SK-N-SH (cell line): ENCODE results near the gene AP1M2. TPM values are rescaled to one million over a fixed set of nuclear protein-coding genes. Genes with fewer than 3 reads are reported as not detected.

Experiments used
- CTCF ChIA-PET: fragments of 300-600, 350-600 bp; formaldehyde crosslinking; extraction: SDS; loops from one replicate; lab custom pipeline; 2021; lab: Yijun Ruan, JAX
- POLR2A ChIA-PET: fragments of 350-600 bp; sonication (Branson Sonifier 250); formaldehyde crosslinking; extraction: SDS; loops from one replicate; lab custom pipeline; 2020; ENCODE audit warnings: antibody characterized with exemption, inconsistent platforms; lab: Yijun Ruan, JAX
- DNase-seq: peaks from one replicate; pipeline ENCODE4 v3.0.0; 2012
- H2AFZ ChIP-seq: fragments of 200-600 bp; sonication (generic); 2 replicates; pipeline ENCODE4 v1.8.1; 2016; ENCODE audit warnings: antibody characterized with exemption, mild to moderate bottlenecking, low read depth
- H3F3A ChIP-seq: fragments of 200-600 bp; sonication (generic); replicated peaks from 2 replicates; pipeline ENCODE3; 2016; ENCODE audit warnings: antibody characterized with exemption, mild to moderate bottlenecking; ENCODE audit not compliant: insufficient read depth
- H3K27ac ChIP-seq, 2 experiments: fragments of 200-500 bp in 1 of 2; fragments of 200-600 bp in 1 of 2; sonication (Bioruptor generic) in 1 of 2; sonication (generic), shearing (Covaris generic) in 1 of 2; 2 replicates each; pipeline versions ENCODE4 v1.5.1 to v1.6.1; 2014 to 2016; ENCODE audit warnings: low read depth in 2 of 2, inconsistent platforms in 1 of 2, low read length in 1 of 2, mild to moderate bottlenecking in 1 of 2, mixed read lengths in 1 of 2
- H3K27me3 ChIP-seq: fragments of 200-600 bp; sonication (generic), shearing (Covaris generic); 2 replicates; pipeline ENCODE4 v1.6.1; 2016; ENCODE audit warnings: mixed run types; ENCODE audit not compliant: insufficient read depth
- H3K36me3 ChIP-seq, 2 experiments: fragments of 200-500 bp in 1 of 2; fragments of 200-600 bp in 1 of 2; sonication (Bioruptor generic) in 1 of 2; sonication (generic) in 1 of 2; replicated peaks in 1 of 2; 2 replicates each; pipeline versions ENCODE3 to v1.5.1; 2014 to 2016; ENCODE audit warnings: low read length in 1 of 2, mild to moderate bottlenecking in 1 of 2; ENCODE audit not compliant: insufficient read depth in 2 of 2, control insufficient read depth in 1 of 2
- H3K4me1 ChIP-seq, 2 experiments: fragments of 200-500 bp in 1 of 2; fragments of 200-600 bp in 1 of 2; sonication (Bioruptor generic) in 1 of 2; sonication (generic), shearing (Covaris generic) in 1 of 2; 2 replicates each; pipeline versions ENCODE4 v1.5.1 to v1.6.1; 2014 to 2016; ENCODE audit warnings: low read depth in 1 of 2, low read length in 1 of 2, mixed run types in 1 of 2; ENCODE audit not compliant: insufficient read depth in 2 of 2, control insufficient read depth in 1 of 2
- H3K4me2 ChIP-seq: fragments of 200-600 bp; sonication (generic), shearing (Covaris generic); 2 replicates; pipeline ENCODE4 v1.6.1; 2017; ENCODE audit warnings: mixed run types
- H3K4me3 ChIP-seq, 2 experiments: fragments of 200-500 bp in 1 of 2; fragments of 200-600 bp in 1 of 2; sonication (Bioruptor generic) in 1 of 2; sonication (generic), shearing (Covaris generic) in 1 of 2; 2 replicates each; pipeline versions ENCODE4 v1.5.1 to v1.8.1; 2014 to 2016; ENCODE audit warnings: low read depth in 2 of 2, inconsistent platforms in 1 of 2, low read length in 1 of 2, mild to moderate bottlenecking in 1 of 2, mixed read lengths in 1 of 2, moderate library complexity in 1 of 2
- H3K79me2 ChIP-seq: fragments of 200-600 bp; sonication (generic); 2 replicates; pipeline ENCODE4 v1.8.1; 2017; ENCODE audit warnings: mild to moderate bottlenecking; ENCODE audit not compliant: insufficient read depth
- H3K9ac ChIP-seq: fragments of 200-600 bp; sonication (generic); 2 replicates; pipeline ENCODE4 v1.6.1; 2017; ENCODE audit warnings: mixed run types
- H3K9me2 ChIP-seq: fragments of 200-600 bp; sonication (generic); 2 replicates; pipeline ENCODE4 v1.6.1; 2017; ENCODE audit warnings: mixed run types
- H3K9me3 ChIP-seq: fragments of 200-600 bp; sonication (generic); 2 replicates; pipeline ENCODE4 v1.6.1; 2017; ENCODE audit warnings: mixed run types, mild to moderate bottlenecking, moderate library complexity
- H4K20me1 ChIP-seq: fragments of 200-600 bp; sonication (generic); 2 replicates; pipeline ENCODE4 v1.6.1; 2017; ENCODE audit warnings: mild to moderate bottlenecking, mixed run types; ENCODE audit not compliant: insufficient read depth
- ELF1 ChIP-seq: IDR thresholded peaks from 2 replicates; pipeline ENCODE4 v1.4.0; 2012
- EZH2phosphoT487 ChIP-seq: fragments of 200-600 bp; sonication (generic); IDR thresholded peaks from 2 replicates; pipeline ENCODE4 v1.6.1; 2017; ENCODE audit warnings: low read depth, mixed run types, mild to moderate bottlenecking, antibody characterized with exemption, moderate library complexity, borderline replicate concordance
- FOXJ3 ChIP-seq: sonication (generic); formaldehyde crosslinking; IDR thresholded peaks from 2 replicates; pipeline ENCODE4 v1.5.1; 2020; ENCODE audit warnings: mild to moderate bottlenecking, missing genetic modification reagents
- FOXM1 ChIP-seq: IDR thresholded peaks from 2 replicates; pipeline ENCODE4 v1.4.0; 2012; ENCODE audit warnings: low read depth, mild to moderate bottlenecking
- GABPA ChIP-seq: IDR thresholded peaks from 2 replicates; pipeline ENCODE4 v1.4.0; 2012; ENCODE audit warnings: low read depth, mild to moderate bottlenecking
- MEF2A ChIP-seq: IDR thresholded peaks from 2 replicates; pipeline ENCODE4 v1.4.0; 2012; ENCODE audit warnings: low read depth, borderline replicate concordance
- POLR2AphosphoS5 ChIP-seq: IDR thresholded peaks from 2 replicates; pipeline ENCODE4 v1.6.1; 2012; ENCODE audit warnings: low read depth, low read length
- RFX5 ChIP-seq: IDR thresholded peaks from 2 replicates; pipeline ENCODE4 v1.6.1; 2012; ENCODE audit warnings: mild to moderate bottlenecking, improper control_type of control experiment, low read length
- RXRA ChIP-seq: IDR thresholded peaks from 2 replicates; pipeline ENCODE4 v1.4.0; 2012; ENCODE audit warnings: low read depth, mild to moderate bottlenecking, borderline replicate concordance
- SMC3 ChIP-seq: IDR thresholded peaks from 2 replicates; pipeline ENCODE4 v1.6.1; 2012; ENCODE audit warnings: low read depth, low read length, improper control_type of control experiment
- YY1 ChIP-seq: IDR thresholded peaks from 2 replicates; pipeline ENCODE4 v1.4.0; 2012; ENCODE audit warnings: low read depth, mild to moderate bottlenecking
- WGBS: methylation state at CpG from one replicate; pipeline ENCODE4 v1.1.6; 2017; ENCODE audit warnings: low lambda C conversion rate; 5-methylcytosine and 5-hydroxymethylcytosine counted together
- polyA plus RNA-seq, 3 experiments: library from polyadenylated mRNA; depleted of rRNA; stranded (reverse); fragments of >200 nt; gene quantifications; 2 replicates each; pipeline ENCODE4 v1.2.3, GENCODE V29; 2012
- TF ChIP-seq, protein P1 (sequence below): fragments of 200-600 bp; sonication (generic); IDR thresholded peaks from 2 replicates; pipeline ENCODE4 v1.6.1; 2017; ENCODE audit warnings: antibody characterized with exemption, mild to moderate bottlenecking, moderate library complexity
- TF ChIP-seq, protein P2 (sequence below): fragments of 150-350 bp; IDR thresholded peaks from 2 replicates; pipeline ENCODE4 v1.6.1; 2017; ENCODE audit warnings: antibody characterized with exemption, low read length, low read depth, borderline replicate concordance
- TF ChIP-seq, protein P3 (sequence below): IDR thresholded peaks from 2 replicates; pipeline ENCODE4 v1.4.0; 2012; ENCODE audit warnings: low read depth, borderline replicate concordance

AP1M2 gene
- polyA plus RNA-seq, 1 of the 3 experiments (the other 2 are of a cell fraction), result 0.30 TPM

DNA sequence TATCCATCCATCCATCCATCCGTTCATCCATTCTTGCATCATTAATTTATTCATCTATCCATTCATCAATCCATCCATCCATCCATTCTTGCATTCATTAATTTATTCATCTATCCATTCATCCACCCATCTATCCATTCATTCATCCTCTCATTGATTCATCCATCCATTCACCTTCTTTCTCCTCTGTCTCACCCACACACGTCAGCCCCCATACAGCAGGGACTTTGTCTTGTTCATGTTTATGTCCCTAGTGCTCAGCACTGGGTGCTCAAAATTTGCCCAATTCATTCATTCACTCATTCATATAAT is 683 bp upstream of the AP1M2 start:
- CTCF ChIA-PET, result no interaction called here

DNA sequence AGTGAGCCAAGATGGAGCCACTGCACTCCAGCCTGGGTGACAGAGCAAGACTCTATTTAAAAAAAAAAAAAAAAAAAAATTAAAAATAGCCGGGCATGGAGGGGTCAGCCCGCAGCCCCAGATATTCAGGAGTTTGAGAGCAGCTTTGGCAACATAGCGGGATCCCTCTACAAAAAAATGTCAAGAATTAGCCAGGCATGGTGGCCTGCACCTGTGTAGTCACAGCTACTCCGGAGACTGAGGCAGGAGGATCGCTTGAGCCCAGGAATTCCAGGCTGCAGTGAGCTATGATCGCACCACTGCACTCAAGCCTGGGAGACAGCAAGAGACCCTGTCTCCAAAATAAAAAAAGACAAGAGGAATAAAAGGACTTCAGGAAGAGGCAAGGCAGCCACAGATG is 716 bp downstream of the AP1M2 start:
- CTCF ChIA-PET, result interaction anchor here (8.2 to 9.1 kb wide), 2 partner anchors 60 to 112 kb away, joined by 163 to 330 read pairs; partner anchors contain the start of gene QTRT1
- no peaks in the 10 kb centered on the region; a peak in 1 of 4 replicates for H3K4me1 ChIP-seq
- H3K9ac ChIP-seq, result no peak overlapping the region
- POLR2A ChIA-PET, result interaction anchor here (0.6 kb wide), 1 partner anchor 57 kb away, joined by 3 read pairs; no protein-coding TSS in a partner anchor
- no peak for DNase-seq
- no peak overlapping the region for H3K4me2 ChIP-seq
- no peak overlapping the region for H3K4me3 ChIP-seq
- 40% methylated on average over 6 of the region's 6 CpGs for WGBS
- H3F3A ChIP-seq, result no peaks in the 10 kb centered on the region
- no peaks in the 10 kb centered on the region for H3K9me3 ChIP-seq
- H3K27me3 ChIP-seq, result peaks cover 23% of the 10 kb centered on the region; the same call in 1 of the 2 replicates
- no peak overlapping the region for H3K27ac ChIP-seq
- no peaks in the 10 kb centered on the region for H3K36me3 ChIP-seq
- H3K9me2 ChIP-seq, result no peaks in the 10 kb centered on the region
- no peak overlapping the region for H2AFZ ChIP-seq
- no peak for TF ChIP-seq FOXM1
- TF ChIP-seq MEF2A, result no peak
- no peak for TF ChIP-seq EZH2phosphoT487
- TF ChIP-seq ELF1, result no peak
- TF ChIP-seq RXRA, result no peak
- no peak for TF ChIP-seq FOXJ3 (CRISPR knock-in tag)
- no peak for TF ChIP-seq YY1
- TF ChIP-seq, protein P1, sequence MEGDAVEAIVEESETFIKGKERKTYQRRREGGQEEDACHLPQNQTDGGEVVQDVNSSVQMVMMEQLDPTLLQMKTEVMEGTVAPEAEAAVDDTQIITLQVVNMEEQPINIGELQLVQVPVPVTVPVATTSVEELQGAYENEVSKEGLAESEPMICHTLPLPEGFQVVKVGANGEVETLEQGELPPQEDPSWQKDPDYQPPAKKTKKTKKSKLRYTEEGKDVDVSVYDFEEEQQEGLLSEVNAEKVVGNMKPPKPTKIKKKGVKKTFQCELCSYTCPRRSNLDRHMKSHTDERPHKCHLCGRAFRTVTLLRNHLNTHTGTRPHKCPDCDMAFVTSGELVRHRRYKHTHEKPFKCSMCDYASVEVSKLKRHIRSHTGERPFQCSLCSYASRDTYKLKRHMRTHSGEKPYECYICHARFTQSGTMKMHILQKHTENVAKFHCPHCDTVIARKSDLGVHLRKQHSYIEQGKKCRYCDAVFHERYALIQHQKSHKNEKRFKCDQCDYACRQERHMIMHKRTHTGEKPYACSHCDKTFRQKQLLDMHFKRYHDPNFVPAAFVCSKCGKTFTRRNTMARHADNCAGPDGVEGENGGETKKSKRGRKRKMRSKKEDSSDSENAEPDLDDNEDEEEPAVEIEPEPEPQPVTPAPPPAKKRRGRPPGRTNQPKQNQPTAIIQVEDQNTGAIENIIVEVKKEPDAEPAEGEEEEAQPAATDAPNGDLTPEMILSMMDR, result no peak
- no peak for TF ChIP-seq RFX5
- TF ChIP-seq, protein P2, sequence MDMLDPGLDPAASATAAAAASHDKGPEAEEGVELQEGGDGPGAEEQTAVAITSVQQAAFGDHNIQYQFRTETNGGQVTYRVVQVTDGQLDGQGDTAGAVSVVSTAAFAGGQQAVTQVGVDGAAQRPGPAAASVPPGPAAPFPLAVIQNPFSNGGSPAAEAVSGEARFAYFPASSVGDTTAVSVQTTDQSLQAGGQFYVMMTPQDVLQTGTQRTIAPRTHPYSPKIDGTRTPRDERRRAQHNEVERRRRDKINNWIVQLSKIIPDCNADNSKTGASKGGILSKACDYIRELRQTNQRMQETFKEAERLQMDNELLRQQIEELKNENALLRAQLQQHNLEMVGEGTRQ, result no peak
- no peaks in the 10 kb centered on the region for H3K79me2 ChIP-seq
- H4K20me1 ChIP-seq, result no peaks in the 10 kb centered on the region

More for the DNA sequence above, 683 bp upstream of the AP1M2 start:
- Histone ChIP-seq H4K20me1 (no peaks in the 10 kb centered on the region), H3K4me3 (no peak overlapping the region), H3K4me2 (no peak overlapping the region), H3K9me2 (no peaks in the 10 kb centered on the region), H3K9ac (no peak overlapping the region), H3K27me3 (peaks cover 23% of the 10 kb centered on the region; the same call in 1 of the 2 replicates), H3K36me3 (no peaks in the 10 kb centered on the region), H3K9me3 (no peaks in the 10 kb centered on the region), H3K4me1 (no peaks in the 10 kb centered on the region)
- DNase-seq, result no peak
- WGBS, result 45% methylated on average over 2 of the region's 2 CpGs
- POLR2A ChIA-PET, result no interaction called here
- TF ChIP-seq POLR2AphosphoS5 (no peak), SMC3 (no peak), GABPA (no peak), FOXJ3 (CRISPR knock-in tag) (no peak)
- TF ChIP-seq, protein P2, result no peak
- TF ChIP-seq, protein P3, sequence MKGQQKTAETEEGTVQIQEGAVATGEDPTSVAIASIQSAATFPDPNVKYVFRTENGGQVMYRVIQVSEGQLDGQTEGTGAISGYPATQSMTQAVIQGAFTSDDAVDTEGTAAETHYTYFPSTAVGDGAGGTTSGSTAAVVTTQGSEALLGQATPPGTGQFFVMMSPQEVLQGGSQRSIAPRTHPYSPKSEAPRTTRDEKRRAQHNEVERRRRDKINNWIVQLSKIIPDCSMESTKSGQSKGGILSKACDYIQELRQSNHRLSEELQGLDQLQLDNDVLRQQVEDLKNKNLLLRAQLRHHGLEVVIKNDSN, result no peak
- TF ChIP-seq, all 33 proteins: peak for 0
- H2AFZ ChIP-seq, result no peak overlapping the region
- H3K79me2 ChIP-seq, result no peaks in the 10 kb centered on the region
- H3K27ac ChIP-seq, result no peak overlapping the region
- no peaks in the 10 kb centered on the region for H3F3A ChIP-seq
